IPS-NIHi7 (cell line): Measurements from ENCODE around the gene RAVER1.
A peak's percentile ranks its signal among the peaks of the same experiment; 100 is the strongest.
"Not testable (repeated sequence)": the region's sequence is repeated elsewhere in the genome, so short reads cannot be mapped to it uniquely, and the experiment has no call there.

ENCODE experiments used
- DNase-seq: peaks from one replicate; pipeline ENCODE4 v3.0.0; 2012; ENCODE audit warnings: mixed read lengths; ENCODE audit errors: extremely low spot score

RAVER1 gene

DNA sequence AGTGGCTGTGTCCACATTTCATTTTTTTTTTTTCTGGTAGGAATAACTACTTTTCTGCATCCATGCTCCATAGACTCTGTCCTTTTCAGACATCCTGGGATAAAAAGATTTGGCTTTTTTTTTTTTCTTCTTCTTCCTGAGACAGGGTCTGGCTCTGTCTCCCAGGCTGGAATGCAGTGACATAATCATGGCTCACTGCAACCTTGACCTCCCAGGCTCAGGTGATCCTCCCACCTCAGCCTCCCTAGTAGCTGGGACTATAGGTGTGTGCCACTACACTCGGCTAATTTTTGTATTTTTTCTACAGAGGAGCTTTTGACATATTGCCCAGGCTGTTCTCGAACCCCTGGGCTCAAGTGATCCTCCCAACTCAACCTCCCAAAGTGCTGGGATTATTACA is 10.2 kb upstream of the RAVER1 start:
- no peak for DNase-seq

DNA sequence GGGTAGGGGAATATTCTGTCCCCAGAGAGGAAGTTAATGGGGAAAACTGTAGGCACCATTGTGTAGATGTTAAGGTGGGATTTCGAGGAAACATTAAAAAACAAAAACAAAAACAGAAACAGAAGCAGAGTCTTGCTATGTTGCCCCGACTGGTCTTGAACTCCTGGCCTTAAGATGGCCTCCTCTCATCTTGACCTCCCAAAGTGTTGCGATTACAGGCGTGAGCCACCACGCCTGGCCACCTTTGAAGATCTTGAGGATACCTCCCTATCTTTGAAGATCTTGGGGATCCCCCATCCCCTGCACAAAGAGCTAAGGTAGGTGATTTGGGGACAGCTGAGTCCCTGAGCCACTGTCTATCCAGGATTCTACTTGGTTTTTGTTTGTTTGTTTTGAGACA is 6.6 kb upstream of the RAVER1 start:
- no peak for DNase-seq

DNA sequence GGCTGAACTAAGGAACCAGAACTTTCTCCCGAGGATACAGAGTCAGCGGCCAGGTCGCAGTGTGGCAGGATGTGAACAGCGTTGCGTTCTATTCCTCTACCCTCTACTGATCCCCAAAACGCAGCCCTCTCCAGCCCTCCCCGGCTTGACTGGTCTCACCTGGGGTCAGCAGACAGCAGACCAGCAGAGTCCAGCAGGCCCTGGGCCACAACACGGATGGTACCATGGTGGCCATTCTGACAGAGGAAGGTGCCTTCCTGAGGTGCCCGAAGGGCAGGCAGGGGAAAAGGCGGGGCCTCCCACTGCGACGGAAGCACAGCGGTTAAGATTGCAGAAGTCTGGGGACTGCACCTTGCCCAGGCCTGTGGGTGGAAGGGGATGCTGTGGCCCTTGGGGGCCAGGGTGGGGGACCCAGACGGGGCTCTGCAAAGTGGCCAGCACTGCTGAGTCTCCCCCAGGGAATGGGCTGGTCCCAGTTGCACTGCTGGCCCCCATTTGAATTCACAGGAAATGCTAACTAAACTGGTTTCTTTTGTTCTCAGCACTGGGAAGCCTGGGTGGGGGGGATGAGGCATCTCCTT is 6.1 kb upstream of the RAVER1 start, which contains the start of gene ICAM3:
Gene ICAM3 (minus strand): TSS at position 245 of the 581 bp plus-strand sequence. CDS start 10 bp downstream, at position 235.
- no peak for DNase-seq

DNA sequence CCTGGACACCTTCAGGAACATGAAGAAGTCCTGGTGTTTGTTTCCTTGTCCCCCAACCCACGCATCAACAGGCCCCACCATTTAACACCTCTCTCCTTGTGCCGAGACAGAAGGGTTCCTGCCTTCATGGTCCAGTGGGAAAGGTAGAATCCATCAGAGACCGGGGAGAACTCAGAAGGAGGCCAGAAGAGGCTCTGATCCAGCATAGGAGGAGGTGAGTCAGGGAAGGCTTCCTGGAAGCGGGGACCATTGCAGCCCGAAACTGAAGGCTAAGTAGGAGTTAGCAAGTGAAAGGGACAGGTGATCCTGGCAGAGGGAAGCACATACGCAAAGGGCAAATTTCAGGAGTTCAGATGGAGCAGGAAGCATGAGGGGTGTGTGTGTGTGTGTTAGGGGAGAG is 5.6 kb upstream of the RAVER1 start:
- DNase-seq, result no peak

DNA sequence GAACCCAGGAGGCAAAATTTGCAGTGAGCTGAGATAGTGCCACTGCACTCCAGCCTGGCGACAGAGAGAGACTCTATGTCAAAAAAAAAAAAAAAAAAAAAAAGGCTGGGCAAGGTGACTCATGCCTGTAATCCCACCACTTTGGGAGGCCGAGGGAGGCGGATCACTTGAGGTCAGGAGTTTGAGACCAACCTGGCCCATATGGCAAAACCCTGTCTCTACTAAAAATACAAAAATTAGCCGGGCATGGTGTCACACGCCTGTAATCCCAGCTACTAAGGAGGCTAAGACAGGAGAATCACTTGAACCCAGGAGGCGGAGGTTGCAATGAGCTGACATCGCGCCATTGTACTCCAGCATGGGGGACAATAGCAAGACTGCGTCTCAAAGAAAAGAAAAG is 3.4 kb upstream of the RAVER1 start:
- DNase-seq, result not testable (repeated sequence)

DNA sequence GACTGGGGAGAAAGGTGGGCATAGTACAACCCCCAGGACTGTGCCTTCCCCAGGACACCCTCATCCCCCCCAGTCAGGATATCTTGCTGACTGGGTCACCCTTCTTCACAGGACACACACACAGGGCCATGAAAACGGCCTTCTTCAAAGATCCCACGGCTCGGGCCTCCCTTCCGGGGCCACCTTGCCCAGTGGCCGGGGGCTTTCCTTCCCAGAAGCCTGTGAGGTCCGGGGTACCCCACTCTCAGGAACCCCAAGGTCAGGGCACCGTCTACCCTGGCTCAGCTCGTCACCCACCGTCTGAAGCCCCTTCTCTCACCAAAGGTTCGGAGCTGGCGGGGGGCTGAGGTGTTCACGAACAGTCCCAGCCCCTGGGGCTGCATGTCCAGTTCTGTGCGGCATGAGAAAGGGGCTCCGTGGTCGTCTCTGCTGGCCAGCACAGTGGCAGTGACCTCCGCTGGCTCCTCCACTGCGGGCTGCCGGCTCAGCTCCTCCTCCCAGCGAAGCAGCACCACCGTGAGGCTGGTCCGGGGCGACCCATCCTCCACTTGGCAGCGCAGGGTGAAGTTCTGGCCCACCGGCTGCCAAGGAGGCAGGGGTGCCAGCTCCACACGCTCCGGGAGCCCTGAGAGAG is 2.1 kb upstream of the RAVER1 start:
- DNase-seq, result no peak

DNA sequence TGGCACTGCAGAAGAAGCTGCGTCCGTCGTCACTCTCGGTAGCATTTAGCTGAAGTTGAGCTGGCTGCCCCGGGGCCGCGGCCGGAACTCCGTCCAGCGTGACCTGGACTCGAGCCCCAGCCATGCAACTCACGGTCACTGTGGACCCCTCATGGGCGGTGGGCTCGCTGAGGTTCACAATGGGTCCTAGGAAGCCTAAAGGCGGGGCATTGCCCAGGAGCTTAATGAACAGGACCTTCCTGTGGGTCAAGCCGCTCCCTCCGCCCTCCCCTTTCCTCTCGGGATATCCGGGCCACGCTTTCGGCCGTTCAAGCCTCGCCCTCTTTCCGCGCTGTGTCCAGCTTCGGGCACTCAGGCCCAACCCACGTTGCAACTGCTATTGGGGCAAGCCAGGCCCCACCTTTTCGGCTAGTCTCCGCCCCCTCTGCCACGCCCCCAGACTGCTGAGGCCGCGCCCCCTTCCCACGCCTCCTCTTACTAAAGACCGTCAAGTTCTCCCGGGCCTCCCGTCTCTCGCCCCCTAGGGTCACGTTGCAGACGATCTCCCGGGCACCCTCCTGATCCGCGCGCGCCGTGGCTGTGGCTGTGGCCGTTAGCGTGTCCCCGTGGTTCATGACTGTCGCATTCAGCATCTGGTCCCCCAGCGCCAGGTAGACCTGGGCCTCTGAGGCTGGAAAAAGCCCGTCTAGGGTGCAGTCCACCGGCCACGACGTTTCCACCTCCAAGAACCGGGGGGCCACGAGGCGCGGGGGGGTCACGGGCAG is 1.4 kb upstream of the RAVER1 start:
- DNase-seq, result peak; percentile 85

DNA sequence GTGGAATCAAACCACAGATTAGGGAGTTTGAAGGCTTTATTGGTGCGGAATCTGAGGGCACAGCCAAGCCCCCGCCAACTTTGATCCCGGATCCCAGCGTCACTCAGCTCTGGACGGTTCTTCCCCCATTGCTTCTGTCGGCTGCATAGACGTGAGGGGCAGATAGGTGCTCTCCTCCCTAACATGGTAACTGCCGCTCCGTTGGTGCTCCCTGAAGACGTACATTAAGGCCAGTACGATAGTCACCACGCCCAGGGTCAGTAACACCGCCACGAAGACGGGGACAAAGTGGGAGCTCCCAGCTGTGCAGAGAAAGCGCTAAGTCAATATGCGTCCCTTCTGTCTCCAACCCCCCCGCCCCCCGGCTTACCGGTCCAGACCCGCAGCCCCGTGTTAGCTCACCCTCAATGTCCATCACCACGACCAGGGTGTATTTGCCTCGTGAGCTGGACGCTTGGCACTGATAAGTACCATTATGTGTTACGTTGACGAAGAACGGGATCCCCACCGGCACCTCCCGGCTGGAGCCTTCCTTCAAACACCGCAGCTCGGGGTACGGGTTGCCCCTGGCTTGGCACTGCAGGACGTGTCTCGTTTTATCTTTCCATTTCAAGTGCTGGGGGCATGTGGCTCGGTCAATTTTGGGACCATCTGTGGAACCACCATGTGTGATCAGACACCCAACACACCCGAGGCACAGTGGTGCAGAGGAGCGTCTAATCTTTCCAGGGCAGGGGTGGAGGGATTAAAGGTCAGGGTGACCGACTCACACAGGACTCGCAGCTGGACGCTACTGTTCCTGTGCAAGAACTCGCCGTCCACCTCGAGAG is 644 bp upstream of the RAVER1 start:
- DNase-seq, result no peak

DNA sequence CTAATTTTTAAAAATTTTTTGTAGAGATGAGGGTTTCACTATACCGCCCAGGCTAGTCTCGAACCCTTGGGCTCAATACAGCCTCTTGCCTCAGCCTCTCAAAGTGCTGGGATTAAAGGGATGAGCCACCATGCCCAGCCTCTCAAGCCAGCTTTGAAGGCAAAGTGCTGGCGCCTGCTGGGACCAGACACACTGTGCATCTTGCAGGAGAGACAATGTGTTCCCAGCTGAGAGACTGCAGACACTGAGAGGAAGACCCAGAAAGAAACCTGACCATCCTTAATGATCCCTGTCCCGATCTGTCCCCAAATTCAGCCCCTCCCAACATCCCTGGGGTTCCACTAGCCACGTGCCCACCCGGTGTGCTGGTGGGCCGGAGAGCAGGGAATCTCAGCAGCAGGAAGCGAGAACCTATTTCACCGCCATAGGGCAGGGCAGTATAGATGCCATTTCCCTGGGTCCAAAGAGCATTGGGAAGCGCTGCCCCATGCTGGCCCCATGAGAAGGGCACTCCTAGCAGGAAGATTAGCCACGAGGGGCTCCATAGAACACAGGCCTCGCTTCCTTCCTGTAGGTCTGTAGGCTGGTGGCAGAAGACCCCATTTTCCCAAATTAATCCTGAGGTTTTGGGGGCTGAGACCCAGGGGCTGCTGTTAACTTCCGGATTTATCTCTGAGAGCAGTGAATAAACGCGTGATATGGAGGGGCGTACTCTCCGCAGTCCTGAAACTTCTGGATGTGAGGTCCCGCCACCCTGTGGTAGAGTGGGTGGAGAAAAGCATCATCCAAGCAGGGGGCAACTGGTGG is 968 bp downstream of the RAVER1 start:
- DNase-seq, result no peak

DNA sequence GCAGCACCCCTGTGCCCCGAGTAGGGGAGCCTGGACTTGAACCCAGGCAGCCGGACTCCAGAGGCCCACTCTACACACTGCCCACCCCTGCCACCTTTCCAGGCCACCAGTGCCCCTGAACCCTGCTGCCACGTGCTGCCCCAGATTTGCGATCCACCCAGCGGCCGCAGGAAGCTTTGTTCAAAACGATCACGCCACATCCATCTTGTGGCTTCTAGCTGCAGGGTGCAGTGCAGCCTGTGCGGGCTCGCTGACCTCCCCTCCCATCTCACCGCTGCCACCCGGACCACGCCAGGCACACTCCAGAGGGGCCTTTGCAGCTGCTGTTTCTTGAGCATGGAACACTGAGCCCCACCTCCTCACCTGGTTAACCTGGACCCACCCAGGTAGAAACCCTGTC is 3.8 kb downstream of the RAVER1 start:
- DNase-seq, result no peak

DNA sequence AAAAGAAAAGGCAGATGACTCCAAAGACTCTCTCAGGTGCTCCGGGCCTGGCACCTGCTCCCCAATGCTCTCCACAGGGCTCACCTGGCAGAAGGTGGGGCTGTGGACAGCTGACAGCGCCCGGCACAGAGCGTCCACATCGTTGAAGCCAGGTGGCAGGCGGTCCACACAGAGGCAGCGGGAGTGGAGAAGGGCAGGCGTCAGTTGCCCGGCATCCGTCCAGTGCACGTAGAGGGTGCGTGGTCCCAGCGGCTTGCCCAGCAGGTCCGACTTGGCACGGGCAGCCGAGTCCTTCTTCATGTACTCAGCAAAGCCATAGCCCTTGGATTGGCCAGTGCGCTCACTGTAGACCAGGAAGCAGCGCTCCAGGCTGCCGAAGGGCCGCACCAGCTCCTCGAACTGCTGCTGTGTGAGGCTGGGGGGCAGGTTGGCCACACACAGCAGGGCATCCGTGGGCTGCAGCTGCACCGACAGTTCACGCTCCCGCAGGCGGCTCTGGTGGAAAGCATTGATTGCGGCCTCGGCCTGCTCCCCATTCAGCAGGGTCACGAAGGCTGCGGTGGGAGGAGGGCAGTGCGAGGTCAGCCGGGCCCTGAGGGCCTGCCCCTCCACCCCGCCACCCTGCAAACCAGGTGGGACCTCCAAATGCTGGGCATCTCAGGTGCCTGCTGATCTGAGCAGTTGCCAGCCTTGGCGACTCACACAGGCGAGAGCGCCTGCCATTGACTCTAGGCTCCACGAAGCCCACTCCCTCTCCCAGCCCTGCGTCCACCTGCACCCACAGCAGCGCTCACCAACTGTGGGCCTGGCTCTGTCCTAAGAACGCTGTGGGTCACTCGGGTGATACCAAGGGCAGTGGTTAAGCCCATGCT is 4.5 kb downstream of the RAVER1 start:
- no peak for DNase-seq

DNA sequence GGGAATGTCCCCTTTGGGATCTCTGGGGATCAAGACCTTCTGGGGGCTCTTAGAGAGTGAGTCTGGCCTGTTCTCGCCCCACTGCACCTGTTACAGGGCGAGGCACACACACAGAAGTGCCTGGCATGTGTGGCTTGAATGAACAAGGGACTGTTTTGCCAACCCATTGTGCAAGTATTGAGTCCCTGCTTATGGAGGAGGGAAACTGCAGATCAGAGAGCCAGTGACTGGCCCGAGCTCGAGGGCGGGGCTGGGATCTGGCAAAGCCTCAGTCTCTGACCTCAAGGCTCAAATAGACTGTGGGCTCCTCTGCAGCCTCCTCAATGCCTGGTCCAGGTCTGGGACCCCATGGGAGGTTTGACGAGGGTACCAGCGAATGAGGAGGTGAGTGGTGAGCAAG is 5.5 kb downstream of the RAVER1 start:
- no peak for DNase-seq

DNA sequence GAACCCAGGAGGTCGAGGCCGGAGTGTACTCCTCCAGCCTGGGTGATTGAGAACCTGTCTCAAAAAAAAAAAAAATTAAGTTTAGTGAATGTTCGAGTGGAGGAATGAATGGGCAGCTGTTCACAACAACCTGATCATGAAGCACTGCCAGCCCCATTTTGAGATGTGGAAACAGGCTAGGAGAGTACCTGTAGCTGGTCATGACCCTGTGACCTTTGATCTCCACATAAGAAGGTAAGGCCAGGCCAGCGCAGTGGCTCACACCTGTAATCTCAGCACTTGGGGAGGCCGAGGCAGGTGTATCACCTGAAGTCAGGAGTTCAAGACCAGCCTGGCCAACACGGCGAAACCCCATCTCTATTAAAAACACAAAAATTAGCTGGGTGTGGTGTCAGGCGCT is 7.6 kb downstream of the RAVER1 start:
- DNase-seq, result no peak

DNA sequence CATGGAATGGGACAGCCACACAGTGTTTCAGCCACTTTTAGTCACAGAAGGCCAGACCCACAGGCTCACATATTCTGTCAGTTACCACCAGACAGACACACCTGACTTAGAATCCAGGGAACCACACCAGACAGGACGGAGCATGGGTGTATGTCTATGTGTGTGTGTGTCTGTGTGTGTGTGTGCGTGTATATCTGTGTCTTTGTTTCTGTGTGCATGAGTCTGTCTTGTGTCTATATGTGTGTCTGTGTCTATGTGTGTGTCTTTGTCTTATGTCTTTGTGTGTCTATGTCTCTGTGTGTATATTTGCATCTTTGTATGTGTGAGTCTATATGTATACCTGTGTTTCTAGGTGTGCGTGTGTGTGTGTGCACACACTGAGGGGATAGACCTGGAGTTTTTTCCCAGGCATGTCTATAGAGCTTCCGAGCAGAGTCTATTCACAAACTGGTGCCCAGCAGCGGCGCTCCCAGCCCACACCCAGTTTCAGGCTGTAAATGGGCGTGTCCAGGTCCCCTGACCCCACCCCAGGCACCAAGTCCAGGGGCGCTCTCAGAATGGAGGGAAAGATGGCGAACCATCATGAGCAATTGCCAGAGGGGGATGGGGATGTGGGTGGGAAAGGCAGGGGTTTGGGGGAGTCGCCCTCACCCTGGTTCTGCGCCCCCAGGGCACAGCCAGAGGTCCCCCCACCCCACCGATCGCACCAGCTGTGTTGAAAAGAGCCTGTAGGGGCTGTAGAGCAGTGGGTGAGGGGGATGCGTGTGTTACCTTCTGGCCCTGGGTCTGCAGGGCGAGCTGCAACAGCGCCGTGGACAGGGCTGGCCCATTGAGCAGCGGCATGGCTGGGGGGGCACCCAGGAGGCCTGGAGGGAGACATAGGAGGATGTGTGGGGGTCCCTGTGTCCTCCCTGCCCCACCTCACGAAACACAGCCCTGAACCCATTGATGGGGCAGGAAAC is 11.2 kb downstream of the RAVER1 start:
- DNase-seq, result no peak

DNA sequence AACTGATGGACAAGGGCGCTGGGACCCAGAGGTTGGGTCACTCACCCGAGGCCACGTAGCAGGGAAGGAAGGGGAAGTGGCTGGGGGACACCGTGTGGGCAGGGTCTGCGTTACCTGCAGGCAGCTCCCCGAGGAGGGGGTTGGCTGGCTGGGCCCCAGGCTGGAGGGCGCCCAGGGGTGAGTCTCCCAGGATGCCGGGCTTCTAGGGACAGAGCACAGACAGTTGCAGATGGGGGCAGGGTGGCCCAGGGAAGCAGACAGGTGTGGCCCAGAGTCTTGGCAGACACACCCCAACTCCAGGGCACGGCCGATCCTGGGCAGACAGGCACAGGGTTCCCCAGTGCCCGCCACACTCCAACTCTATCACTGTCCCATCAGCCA is 11.9 kb downstream of the RAVER1 start:
- DNase-seq, result no peak

DNA sequence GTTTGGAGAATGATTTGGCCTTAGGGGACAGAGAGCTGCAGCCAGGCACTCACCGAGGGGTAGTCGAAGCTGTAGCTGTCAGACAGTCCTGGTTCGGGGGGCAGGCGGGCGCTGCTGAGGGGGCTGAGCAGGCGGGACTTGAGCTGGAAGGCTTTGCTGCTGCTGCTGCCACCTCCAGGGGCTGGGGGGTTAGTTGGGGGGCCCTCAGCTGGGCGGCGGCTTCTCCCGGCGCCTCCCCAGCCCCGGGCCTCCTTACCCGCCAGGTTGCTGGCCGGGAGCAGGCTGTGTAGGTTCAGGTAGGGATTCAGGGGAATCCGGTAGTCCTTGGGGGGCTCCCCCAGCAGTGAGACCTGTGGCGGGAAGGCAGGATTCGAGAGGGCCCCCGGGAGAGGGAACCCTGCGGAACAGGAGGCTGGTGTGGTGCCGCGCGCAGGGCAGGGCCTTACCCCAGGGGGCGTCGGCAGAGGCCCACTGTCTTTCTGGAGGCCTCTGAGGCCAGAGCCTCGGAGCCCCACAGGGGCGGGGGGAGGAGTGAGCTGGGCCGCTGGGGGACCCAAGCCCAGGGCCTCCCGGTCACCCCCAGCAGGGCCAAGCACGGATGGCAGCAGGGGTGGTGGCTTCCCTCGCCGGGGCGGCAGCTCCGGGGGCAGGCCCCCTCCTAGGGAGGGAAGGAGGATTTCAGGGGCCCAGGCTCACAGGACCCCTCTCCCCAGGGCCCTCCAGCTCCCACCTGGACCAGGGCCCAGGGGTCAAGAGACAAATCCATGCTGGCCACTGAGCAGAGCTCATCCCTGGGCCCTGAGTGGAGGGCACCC is 12.5 kb downstream of the RAVER1 start:
- no peak for DNase-seq

DNA sequence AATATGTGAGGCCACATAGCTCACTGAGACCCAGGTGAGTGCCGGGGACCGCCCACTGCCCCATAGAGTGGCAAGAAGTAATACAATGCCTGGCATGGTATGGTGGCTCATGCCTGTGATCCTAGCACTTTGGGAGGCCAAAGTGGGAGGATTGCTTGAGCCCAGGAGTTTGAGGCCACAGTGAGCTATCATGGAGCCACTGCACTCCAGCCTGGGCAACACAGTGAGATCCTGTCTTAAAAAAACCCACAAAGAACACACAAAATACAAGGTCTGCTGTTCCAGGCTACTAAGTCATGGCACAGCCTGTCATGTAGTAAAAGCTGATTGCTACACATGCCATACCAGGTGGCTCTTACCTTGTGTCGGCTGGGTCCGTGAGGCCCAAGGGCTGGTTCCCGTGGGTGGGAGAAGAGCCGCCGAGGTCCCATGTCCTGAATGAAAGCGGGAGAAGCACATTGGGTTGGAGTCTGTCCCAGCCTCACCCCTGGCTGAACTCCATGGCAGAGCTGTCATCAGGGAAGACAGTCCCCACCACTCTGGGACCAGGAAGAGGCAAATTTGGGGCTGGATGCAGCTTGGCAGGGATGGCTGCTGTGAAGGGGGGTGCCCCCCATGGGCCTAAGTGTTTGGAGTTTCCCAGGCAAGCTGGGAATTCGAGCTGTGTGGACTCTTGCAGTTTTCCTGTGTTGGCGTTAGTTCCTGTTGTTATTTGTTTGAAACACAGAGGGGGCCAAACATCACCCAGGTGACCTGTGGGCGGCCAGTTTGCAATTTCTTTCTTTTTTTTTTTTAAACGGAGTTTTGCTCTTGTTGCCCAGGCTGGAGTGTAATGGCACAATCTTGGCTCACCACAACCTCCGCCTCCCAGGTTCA is 14.3 kb downstream of the RAVER1 start:
- no peak for DNase-seq
